Hematopoietic multipotent progenitor cell treated with erythropoietin and hydrocortisone succinate and interleukin-3 and kit ligand, for 17 days (in vitro differentiated cells): ENCODE results near the gene CMTM4.

Source experiments
- DNase-seq: peaks from one replicate; pipeline ENCODE4 v3.0.0-alpha.2; 2015; ENCODE audit warnings: low spot score

Gene CMTM4

GRCh38 chr16:66696669-66697630 lies at the start of gene CMTM4:
CMTM4 (minus strand) TSS chr16:66696743; CDS start chr16:66696525, 218 bp downstream.
- DNase-seq: peak; percentile 79

DNA sequence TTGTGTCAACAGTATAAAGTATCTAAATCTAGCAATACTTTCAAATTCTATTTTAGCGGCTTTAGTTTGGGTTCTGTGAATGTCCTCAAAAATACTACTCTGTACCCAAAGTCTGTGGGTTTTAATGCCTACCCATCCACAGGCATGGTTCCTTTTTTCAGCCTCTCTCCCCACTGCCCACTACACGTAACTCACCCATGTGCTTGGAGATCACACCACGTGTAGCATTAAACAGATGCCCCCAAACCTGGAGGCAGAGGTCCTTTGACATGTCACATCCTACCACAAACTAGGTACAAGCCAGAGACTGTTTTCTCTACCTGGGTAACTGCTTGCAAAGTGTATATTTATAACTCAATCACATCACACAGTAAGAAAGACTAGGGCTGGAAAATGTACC lies 49.5 kb upstream of the CMTM4 start:
- no peak for DNase-seq

DNA sequence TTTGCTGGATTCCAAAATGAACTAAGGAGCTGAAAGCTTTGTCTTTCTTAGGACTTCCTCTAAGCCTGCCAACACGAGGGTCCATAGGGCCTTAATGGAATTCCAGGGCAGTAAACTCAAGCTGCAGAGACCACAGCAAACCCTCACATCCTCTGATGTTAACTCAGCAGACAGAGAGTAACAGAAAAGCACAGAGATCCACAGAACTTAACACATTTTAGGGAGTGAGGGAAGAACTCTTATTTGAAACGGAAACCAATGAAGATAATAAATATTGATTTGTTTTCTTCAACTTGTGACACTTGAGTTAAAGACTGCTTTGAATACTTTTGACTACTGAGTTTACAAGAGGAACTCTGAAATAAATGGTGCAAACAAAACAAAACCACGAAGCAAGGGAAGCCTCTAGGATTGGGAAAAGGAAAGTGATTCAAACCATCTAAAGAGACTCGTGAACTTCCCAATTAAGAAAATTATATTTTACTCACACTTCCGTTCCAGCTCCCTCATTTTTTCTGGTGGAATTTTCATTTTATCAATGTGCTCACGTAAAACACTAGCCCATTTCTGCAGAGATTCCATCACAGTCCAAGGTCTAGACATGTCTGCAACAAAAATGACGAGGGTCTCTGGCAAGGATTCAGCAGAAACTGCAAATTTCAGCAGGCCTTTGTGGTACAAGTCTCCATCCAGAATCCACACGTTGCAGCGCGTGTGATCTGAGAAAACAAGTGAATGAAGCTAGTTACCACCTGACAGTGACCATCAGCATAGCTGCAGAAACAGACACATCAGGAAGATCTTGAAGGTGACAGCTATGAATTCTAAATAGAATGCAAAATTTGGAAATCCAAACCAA lies 45.6 kb upstream of the CMTM4 start:
- peak; percentile 23 for DNase-seq

GRCh38 chr16:66741169-66741900 lies 44.8 kb upstream of the CMTM4 start:
- DNase-seq: peak; percentile 87

- peak; percentile 44 for DNase-seq
Observed at GRCh38 chr16:66740533-66740932, 44.0 kb upstream of the CMTM4 start.

- peak; percentile 74 for DNase-seq
Observed at GRCh38 chr16:66740010-66740409, 43.5 kb upstream of the CMTM4 start.

- DNase-seq: no peak
Observed at GRCh38 chr16:66735891-66736290, 39.3 kb upstream of the CMTM4 start.

GRCh38 chr16:66731101-66731500 lies 34.6 kb upstream of the CMTM4 start:
- no peak for DNase-seq

DNA sequence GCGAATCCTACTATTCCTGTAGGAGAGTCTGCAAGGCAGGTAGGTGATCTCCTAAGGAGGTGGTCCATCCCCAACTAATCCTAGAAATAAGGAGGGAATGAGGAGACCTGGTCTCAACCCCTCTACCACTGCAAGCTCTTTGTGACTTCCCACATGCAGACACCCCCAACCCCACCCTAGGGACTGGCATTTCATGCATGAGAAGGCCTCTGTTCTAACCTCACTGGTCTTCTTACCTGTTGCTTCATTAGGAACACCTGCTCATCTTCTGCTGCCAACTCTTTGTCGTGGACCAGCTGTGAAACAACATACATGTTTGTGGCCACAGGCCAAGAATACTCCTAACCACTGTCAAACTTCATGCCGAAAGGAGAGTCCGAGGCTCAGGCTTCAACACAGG lies 32.3 kb upstream of the CMTM4 start:
- no peak for DNase-seq

DNA sequence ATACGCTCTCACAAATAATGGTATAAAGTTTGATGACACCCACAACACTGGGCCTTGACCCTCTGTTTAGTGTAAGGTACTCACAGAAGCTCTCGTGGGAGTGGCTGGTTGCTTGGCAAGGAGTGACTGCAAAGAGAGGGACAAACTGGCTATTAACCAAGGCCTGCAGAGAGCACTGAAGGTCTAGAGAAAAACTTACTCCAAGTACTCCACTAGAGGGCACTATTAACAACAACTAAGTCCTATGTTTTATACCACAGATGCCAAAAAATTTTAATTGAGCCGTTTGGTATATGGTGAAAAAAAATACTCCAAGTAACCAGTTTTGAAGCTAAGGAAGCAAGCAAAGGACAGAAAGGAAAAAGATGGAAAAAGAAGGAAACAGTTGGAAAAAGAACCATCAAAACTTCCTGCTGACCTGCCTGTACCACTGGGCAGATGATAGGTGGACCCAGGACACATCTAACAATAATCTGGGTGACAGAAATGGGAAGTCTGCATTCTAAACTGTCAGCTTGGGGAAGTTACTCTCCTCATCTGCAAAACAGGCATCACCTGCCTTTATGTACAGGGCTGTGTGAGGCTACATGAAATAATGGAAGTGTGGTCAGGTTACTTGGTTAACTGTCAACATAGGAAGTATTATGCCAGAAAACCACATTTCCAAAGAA lies 31.7 kb upstream of the CMTM4 start:
- peak; percentile 79 for DNase-seq

DNA sequence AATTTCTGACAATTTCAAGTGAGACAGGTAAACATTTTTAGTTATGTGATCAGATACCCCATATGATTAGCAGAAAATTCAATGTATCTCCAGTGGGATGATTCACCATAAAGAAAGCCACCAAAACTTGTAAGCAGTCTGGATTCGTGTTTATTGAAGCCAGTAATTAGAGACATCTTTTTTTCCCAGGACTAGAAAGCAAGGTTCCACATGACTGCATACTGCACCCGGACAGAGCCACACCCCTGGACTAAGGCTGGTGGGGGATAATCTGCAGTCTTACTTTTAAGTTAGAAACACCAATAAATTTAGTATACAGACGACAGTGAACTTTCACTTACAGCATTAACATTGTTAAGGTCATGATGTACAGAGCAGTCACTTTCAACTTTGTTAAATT lies 24.2 kb upstream of the CMTM4 start:
- no peak for DNase-seq

DNA sequence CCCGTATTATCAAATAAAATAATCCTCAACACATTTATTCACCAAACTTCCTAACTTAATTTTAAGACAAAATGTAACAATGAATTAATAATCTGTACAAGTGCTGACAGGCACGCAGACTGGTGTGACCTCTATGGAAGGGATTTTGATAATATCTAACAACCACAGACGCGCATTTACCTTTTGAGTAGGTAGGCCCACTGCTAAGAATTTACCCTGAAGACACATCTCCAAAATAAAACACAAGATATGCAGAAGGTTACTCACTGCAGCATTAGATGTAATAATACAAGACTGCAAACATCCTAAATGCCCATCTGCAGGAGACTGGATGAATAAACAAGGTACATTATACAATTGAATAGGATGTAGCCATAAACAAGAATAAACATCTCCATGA lies 22.7 kb upstream of the CMTM4 start:
- DNase-seq: no peak

DNA sequence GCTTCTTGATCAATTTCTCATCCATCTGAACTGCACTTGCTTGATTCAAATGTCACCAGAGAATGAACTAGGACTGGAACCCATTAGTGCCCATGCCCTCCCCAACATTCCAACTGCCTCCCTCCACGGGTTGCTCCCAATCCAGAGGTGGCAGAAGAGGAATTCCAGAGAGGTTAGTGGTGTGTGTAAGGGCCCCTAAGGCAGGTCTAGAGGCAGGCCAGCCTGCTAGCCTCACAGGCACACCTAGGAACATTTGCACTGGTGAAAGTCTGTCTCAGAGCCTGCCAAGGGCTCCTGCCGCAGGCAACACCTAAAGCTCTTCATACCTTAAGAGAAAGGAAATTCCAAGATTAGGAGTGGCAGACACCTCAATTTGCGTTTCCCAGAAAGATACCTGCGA lies 21.2 kb upstream of the CMTM4 start:
- no peak for DNase-seq

DNA sequence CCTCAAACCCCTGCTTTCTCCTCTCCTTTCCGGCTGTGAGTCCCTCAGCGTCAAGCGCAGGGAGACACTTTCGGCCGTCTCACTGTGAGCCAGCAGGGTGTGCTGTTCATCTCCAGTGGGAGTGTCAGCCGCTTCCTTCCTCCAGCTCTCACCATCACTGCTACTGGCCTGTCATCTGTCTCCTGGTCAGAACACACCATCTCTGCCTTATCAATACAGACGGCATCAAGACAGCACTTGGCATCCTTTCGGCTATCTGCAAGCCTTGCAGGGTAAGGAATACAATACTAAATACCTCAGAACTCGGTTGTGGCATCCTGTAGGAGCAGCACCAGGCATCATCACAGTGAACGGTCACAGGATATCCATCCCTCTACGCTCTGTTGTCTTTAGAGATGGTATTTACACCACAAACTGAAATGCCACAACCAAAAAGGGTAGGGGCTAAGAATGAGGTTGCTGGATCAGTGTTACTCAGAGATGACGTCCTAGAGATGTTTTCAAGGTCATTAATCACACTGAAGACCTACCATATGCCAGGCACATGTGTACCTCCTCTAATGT lies 20.7 kb upstream of the CMTM4 start:
- no peak for DNase-seq

GRCh38 chr16:66714654-66715307 lies 18.2 kb upstream of the CMTM4 start:
- DNase-seq: no peak

GRCh38 chr16:66714062-66714461 lies 17.5 kb upstream of the CMTM4 start:
- DNase-seq: no peak

- DNase-seq: no peak
Observed at GRCh38 chr16:66713076-66713475, 16.5 kb upstream of the CMTM4 start.

GRCh38 chr16:66712512-66712911 lies 16.0 kb upstream of the CMTM4 start:
- no peak for DNase-seq

- no peak for DNase-seq
Observed at GRCh38 chr16:66711581-66711980, 15.0 kb upstream of the CMTM4 start.

- DNase-seq: no peak
Observed at GRCh38 chr16:66706506-66706880, 9.9 kb upstream of the CMTM4 start.
